Trophoblast cell (in vitro differentiated cells and primary cell): ENCODE measurements around the gene CCDC92.

ENCODE experiments used
- DNase-seq, 2 donors: peaks; one replicate each; pipeline ENCODE4 v3.0.0-alpha.2; 2016
- H2AFZ ChIP-seq: 2 replicates; pipeline ENCODE4 v1.6.1; 2013; ENCODE audit warnings: low read length, moderate library complexity, mild to moderate bottlenecking; ENCODE audit not compliant: insufficient read depth, poor library complexity
- H2AK5ac ChIP-seq: 2 replicates; pipeline ENCODE4 v1.6.1; 2013; ENCODE audit warnings: mild to moderate bottlenecking, low read length
- H2BK120ac ChIP-seq: 2 replicates; pipeline ENCODE4 v1.6.1; 2013; ENCODE audit warnings: low read length, mild to moderate bottlenecking, moderate library complexity; ENCODE audit not compliant: insufficient read depth, poor library complexity
- H2BK12ac ChIP-seq: 2 replicates; pipeline ENCODE4 v1.6.1; 2013; ENCODE audit warnings: mild to moderate bottlenecking, low read length, moderate library complexity
- H2BK5ac ChIP-seq: 2 replicates; pipeline ENCODE4 v1.6.1; 2013; ENCODE audit warnings: low read length, low read depth, moderate library complexity, mild to moderate bottlenecking; ENCODE audit not compliant: poor library complexity
- H3K14ac ChIP-seq: 2 replicates; pipeline ENCODE4 v1.6.1; 2013; ENCODE audit warnings: mild to moderate bottlenecking, low read length
- H3K18ac ChIP-seq: 2 replicates; pipeline ENCODE4 v1.6.1; 2013; ENCODE audit warnings: mild to moderate bottlenecking, low read length
- H3K23ac ChIP-seq: 2 replicates; pipeline ENCODE4 v1.6.1; 2013; ENCODE audit warnings: low read length
- H3K27ac ChIP-seq: 2 replicates; pipeline ENCODE4 v1.5.1; 2013; ENCODE audit warnings: low read depth, mild to moderate bottlenecking, inconsistent platforms, low read length, moderate library complexity
- H3K27me3 ChIP-seq: 2 replicates; pipeline ENCODE4 v1.6.1; 2013; ENCODE audit warnings: inconsistent platforms, mild to moderate bottlenecking, low read length, moderate library complexity; ENCODE audit not compliant: insufficient read depth
- H3K36me3 ChIP-seq, 2 experiments: 1 replicate in 1 of 2; 2 replicates in 1 of 2; pipeline ENCODE4 v1.6.1; 2013; ENCODE audit warnings: low read length in 2 of 2, mild to moderate bottlenecking in 2 of 2, moderate library complexity in 1 of 2; ENCODE audit not compliant: insufficient read depth in 2 of 2, control insufficient read depth in 1 of 2
- H3K4ac ChIP-seq: 2 replicates; pipeline ENCODE4 v1.6.1; 2013; ENCODE audit warnings: low read depth, mild to moderate bottlenecking, low read length, moderate library complexity
- H3K4me1 ChIP-seq, 2 experiments: 1 replicate in 1 of 2; 2 replicates in 1 of 2; pipeline ENCODE4 v1.6.1; 2013; ENCODE audit warnings: low read length in 2 of 2, mild to moderate bottlenecking in 2 of 2, moderate library complexity in 1 of 2; ENCODE audit not compliant: insufficient read depth in 2 of 2, control insufficient read depth in 1 of 2
- H3K4me2 ChIP-seq: 2 replicates; pipeline ENCODE4 v1.6.1; 2013; ENCODE audit warnings: inconsistent platforms, mild to moderate bottlenecking, low read length, moderate library complexity
- H3K4me3 ChIP-seq: 2 replicates; pipeline ENCODE4 v1.5.1; 2013; ENCODE audit warnings: mild to moderate bottlenecking, low read depth, low read length, inconsistent platforms
- H3K79me1 ChIP-seq: one replicate; pipeline ENCODE4 v1.6.1; 2013; ENCODE audit warnings: low read length
- H3K79me2 ChIP-seq: 2 replicates; pipeline ENCODE4 v1.6.1; 2013; ENCODE audit warnings: low read length, mild to moderate bottlenecking; ENCODE audit not compliant: control insufficient read depth, insufficient read depth, poor library complexity
- H3K9ac ChIP-seq: 2 replicates; pipeline ENCODE4 v1.6.1; 2013; ENCODE audit warnings: mild to moderate bottlenecking, low read length
- H3K9me3 ChIP-seq: 2 replicates; pipeline ENCODE4 v1.6.1; 2013; ENCODE audit warnings: low read depth, mild to moderate bottlenecking, control low read depth, inconsistent platforms, low read length; ENCODE audit not compliant: insufficient read depth
- H4K12ac ChIP-seq: 2 replicates; pipeline ENCODE4 v1.6.1; 2013; ENCODE audit warnings: low read depth, mild to moderate bottlenecking, low read length, moderate library complexity
- H4K8ac ChIP-seq: 2 replicates; pipeline ENCODE4 v1.6.1; 2013; ENCODE audit warnings: low read depth, mild to moderate bottlenecking, low read length, moderate library complexity
- H4K91ac ChIP-seq: one replicate; pipeline ENCODE4 v1.6.1; 2013; ENCODE audit warnings: low read depth, mild to moderate bottlenecking, low read length, moderate library complexity
- WGBS: extraction: QIAGEN DNeasy Blood & Tissue Kit; methylation state at CpG from one replicate; pipeline ENCODE4 v1.1.7; 2013; ENCODE audit warnings: missing lambda C conversion rate; ENCODE audit not compliant: insufficient read length, insufficient coverage; ENCODE audit errors: extremely low coverage; 5-methylcytosine and 5-hydroxymethylcytosine counted together

The CCDC92 gene

DNA sequence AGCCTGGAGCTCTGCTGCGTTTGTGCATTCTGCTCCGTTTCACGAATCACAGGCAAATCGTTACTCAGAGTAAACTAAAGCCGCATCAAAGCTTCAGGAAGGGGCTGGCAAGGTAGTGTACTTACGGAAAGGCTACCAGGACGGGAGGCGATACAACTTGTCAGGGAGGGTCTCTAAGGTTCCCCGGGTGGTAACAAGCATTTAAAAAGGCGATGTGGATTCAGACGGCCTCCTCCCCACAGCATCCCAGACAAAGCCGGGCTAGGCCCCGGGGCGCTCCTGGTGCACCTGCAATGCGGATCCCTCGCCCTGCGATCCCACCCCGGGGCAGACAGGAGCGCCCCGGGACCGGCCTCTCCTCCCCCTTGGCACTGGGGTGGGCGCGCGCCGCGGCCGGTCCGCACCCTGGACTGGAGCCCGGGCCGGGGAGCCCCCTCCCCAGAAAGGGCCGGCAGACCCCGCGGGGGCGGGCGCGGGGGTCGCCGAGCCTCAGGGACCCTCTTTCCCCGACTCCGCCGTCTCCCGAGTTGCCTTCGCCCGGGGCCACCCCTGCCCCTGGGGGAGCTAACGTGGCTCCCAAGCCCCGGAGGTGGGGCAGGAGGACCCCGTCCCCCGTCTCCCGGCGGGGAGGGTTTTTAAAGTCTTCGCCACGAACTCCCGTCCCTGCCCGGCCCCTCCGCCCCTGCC lies 718 bp downstream of the CCDC92 start:
- Histone ChIP-seq H3K36me3 (peaks cover 8 to 10% of the 10 kb centered on the region in 2 experiments), H2BK120ac (peak overlapping the region; percentile 94), H3K4me3 (peak overlapping the region; percentile 83), H2AFZ (peak overlapping the region; percentile 74), H3K27me3 (no peaks in the 10 kb centered on the region), H3K9ac (peak overlapping the region; percentile 82), H3K79me1 (peaks cover 10% of the 10 kb centered on the region), H3K4me1 (no peaks in the 10 kb centered on the region), H2BK12ac (peak overlapping the region; percentile 52), H3K79me2 (peaks cover 10% of the 10 kb centered on the region), H3K27ac (peak overlapping the region; percentile 89), H4K12ac (peak overlapping the region; percentile 84), H3K23ac (no peak overlapping the region), H3K4ac (peak overlapping the region; percentile 90), H3K14ac (peak overlapping the region; percentile 87), H3K4me2 (peak overlapping the region; percentile 80), H4K91ac (peak overlapping the region; percentile 96), H2AK5ac (peak overlapping the region; percentile 80), H3K9me3 (no peaks in the 10 kb centered on the region), H2BK5ac (peak overlapping the region; percentile 95), H4K8ac (peak overlapping the region; percentile 74), H3K18ac (peak overlapping the region; percentile 94)
- peak; percentile 47 to 64 for DNase-seq
- no CpG with 5 or more reads among the region's 55 CpGs for WGBS

DNA sequence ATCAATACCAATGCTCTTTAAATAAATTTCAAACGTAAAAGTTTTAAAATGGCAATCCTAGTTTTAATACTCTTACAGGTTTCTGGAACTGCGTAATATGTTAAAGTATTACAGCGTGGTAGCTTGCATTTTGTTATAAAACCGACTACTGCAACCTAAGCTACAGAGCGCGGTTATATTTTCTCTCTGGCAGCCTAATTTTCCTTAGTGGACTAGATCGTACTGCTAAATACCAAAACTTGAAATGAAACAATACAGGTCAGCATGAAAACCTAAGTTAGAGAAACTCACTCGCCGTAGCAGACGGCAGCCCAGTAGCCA lies 1.2 kb downstream of the CCDC92 start:
- H2BK120ac ChIP-seq = no peak overlapping the region
- no peak overlapping the region for H2AFZ ChIP-seq

DNA sequence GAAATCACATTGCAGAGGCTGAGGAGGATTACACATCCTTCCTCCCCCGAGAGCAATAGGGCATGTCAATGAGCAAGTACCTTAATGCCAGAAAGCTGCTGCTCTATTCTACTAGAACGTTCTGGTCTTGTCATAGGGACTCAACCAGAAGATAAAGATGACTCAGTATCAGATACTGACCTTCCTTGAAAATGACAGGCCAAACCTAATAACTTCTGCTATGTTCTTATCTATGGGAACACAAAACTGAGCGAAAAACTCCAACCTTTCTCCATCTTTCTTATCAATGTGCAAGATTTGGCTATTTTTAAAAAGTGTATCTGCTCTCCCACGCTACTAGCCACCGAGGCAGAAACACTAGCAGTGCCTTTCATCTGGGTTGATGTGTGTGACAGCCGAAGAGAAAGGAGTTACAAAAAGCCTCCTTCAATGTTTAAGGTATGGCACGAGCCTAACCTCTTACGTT lies 5.5 kb downstream of the CCDC92 start:
- no peak overlapping the region for H3K27ac ChIP-seq
- H2BK120ac ChIP-seq = no peak overlapping the region
- no peak overlapping the region for H2BK12ac ChIP-seq
- no peak overlapping the region for H3K4ac ChIP-seq
- H4K91ac ChIP-seq = no peak overlapping the region
- H3K79me2 ChIP-seq = peaks cover 5% of the 10 kb centered on the region
- H2BK5ac ChIP-seq = no peak overlapping the region
- no peaks in the 10 kb centered on the region for H3K4me1 ChIP-seq
- H3K36me3 ChIP-seq = peaks cover 0 to 5% of the 10 kb centered on the region in 2 experiments
- no peak overlapping the region for H3K14ac ChIP-seq
- H3K4me2 ChIP-seq = no peak overlapping the region
- peaks cover 4% of the 10 kb centered on the region for H3K79me1 ChIP-seq
- H4K8ac ChIP-seq = no peak overlapping the region
- H3K9ac ChIP-seq = no peak overlapping the region
- no peak overlapping the region for H2AK5ac ChIP-seq
- H3K27me3 ChIP-seq = no peaks in the 10 kb centered on the region
- H3K18ac ChIP-seq = no peak overlapping the region
- WGBS = no CpG with 5 or more reads among the region's 8 CpGs
- H3K23ac ChIP-seq = no peak overlapping the region
- H4K12ac ChIP-seq = no peak overlapping the region
- no peaks in the 10 kb centered on the region for H3K9me3 ChIP-seq
- H2AFZ ChIP-seq = no peak overlapping the region
- H3K4me3 ChIP-seq = no peak overlapping the region
- DNase-seq = no peak

More for the DNA sequence above, 1.2 kb downstream of the CCDC92 start:
- Histone ChIP-seq H3K79me2 (peaks cover 10% of the 10 kb centered on the region), H3K9me3 (no peaks in the 10 kb centered on the region), H4K12ac (no peak overlapping the region), H2BK5ac (no peak overlapping the region), H2BK12ac (no peak overlapping the region), H3K27me3 (no peaks in the 10 kb centered on the region), H3K79me1 (peaks cover 10% of the 10 kb centered on the region), H3K4ac (no peak overlapping the region), H3K14ac (peak overlapping the region; percentile 0), H2AK5ac (no peak overlapping the region), H4K8ac (no peak overlapping the region), H3K23ac (no peak overlapping the region), H3K18ac (no peak overlapping the region), H3K4me3 (peak overlapping the region; percentile 83), H3K36me3 (peaks cover 3 to 5% of the 10 kb centered on the region in 2 experiments), H3K4me2 (peak overlapping the region; percentile 80), H4K91ac (peak overlapping the region; percentile 96), H3K27ac (peak overlapping the region; percentile 89), H3K9ac (peak overlapping the region; percentile 82), H3K4me1 (no peaks in the 10 kb centered on the region)
- no peak for DNase-seq
- WGBS = no CpG with 5 or more reads among the region's 10 CpGs

DNA sequence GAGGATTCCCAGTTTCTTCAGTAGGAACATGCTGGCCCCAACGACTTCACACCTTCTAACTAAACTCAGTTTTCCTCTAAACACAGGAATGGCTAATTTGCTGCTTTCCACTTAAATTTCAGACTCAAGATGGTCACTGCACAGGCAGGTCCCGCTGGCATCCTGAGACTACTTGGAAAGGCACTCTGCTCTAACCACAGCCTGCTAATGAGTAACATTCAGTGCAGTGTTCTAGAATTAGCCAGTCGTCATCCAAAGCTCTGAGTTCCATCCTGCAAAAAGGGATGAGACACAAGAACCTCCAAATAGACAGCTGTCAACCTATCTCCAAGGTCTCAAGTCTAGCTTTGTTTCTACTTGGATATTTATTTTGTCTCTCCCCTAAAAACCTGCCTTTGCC lies 6.0 kb downstream of the CCDC92 start:
- Histone ChIP-seq H3K9me3 (no peaks in the 10 kb centered on the region), H3K79me2 (no peaks in the 10 kb centered on the region), H2BK5ac (no peak overlapping the region), H3K23ac (no peak overlapping the region), H4K12ac (no peak overlapping the region), H3K4me2 (no peak overlapping the region), H4K8ac (no peak overlapping the region), H3K9ac (no peak overlapping the region), H3K36me3 (peaks cover 0 to 5% of the 10 kb centered on the region in 2 experiments), H2AK5ac (no peak overlapping the region), H3K4ac (no peak overlapping the region), H3K27me3 (no peaks in the 10 kb centered on the region), H4K91ac (no peak overlapping the region), H2BK12ac (no peak overlapping the region), H3K79me1 (no peaks in the 10 kb centered on the region), H3K14ac (no peak overlapping the region), H2BK120ac (no peak overlapping the region), H3K4me3 (no peak overlapping the region), H2AFZ (no peak overlapping the region), H3K18ac (no peak overlapping the region), H3K4me1 (no peaks in the 10 kb centered on the region), H3K27ac (no peak overlapping the region)
- no peak for DNase-seq
- no CpG with 5 or more reads among the region's 3 CpGs for WGBS
